Psoas muscle (tissue), 8 donors: ENCODE data around the gene GMPS. TPM values are rescaled to one million over a fixed set of nuclear protein-coding genes. Genes with fewer than 3 reads are reported as not detected.

Source experiments
- ATAC-seq, 4 donors: fragments of 200-7000 bp; cut with Tn5 transposase; one replicate each; pipeline ENCODE4 v1.9.1; 2020; ENCODE audit warnings: moderate library complexity in 3 of 4, mild to moderate bottlenecking in 2 of 4
- DNase-seq, 2 donors: peaks; one replicate each; pipeline ENCODE4 v3.0.0-alpha.2; 2020
- H3K27ac ChIP-seq: fragments of 200-600 bp; one replicate; pipeline ENCODE4 v1.8.0; 2022
- H3K27me3 ChIP-seq, 3 donors: fragments of 200-600 bp in 1 of 3; one replicate each; pipeline versions ENCODE4 v1.6.1 to v1.8.0; 2013 to 2022; ENCODE audit warnings: low read length in 2 of 3, mild to moderate bottlenecking in 2 of 3, moderate library complexity in 1 of 3; ENCODE audit not compliant: insufficient read depth in 3 of 3
- H3K36me3 ChIP-seq, 2 donors: fragments of 200-600 bp in 1 of 2; one replicate each; pipeline versions ENCODE4 v1.6.1 to v1.8.0; 2013 to 2022; ENCODE audit warnings: low read depth in 1 of 2, mild to moderate bottlenecking in 1 of 2, moderate library complexity in 1 of 2; ENCODE audit not compliant: insufficient read depth in 1 of 2
- H3K4me1 ChIP-seq: fragments of 200-600 bp; one replicate; pipeline ENCODE4 v1.8.0; 2022
- H3K4me3 ChIP-seq: fragments of 200-600 bp; one replicate; pipeline ENCODE4 v1.8.0; 2022; ENCODE audit warnings: mild to moderate bottlenecking
- H3K9me3 ChIP-seq: fragments of 200-600 bp; one replicate; pipeline ENCODE4 v1.8.0; 2022
- CTCF ChIP-seq: fragments of 200-600 bp; IDR thresholded peaks from one replicate; pipeline ENCODE4 v1.8.0; 2022; ENCODE audit warnings: antibody characterized with exemption
- WGBS, 3 donors: extraction: QIAGEN DNeasy Blood & Tissue Kit; methylation state at CpG; one replicate each; pipeline versions ENCODE4 v1.1.6 to v1.1.7; 2013; 5-methylcytosine and 5-hydroxymethylcytosine counted together
- intact Hi-C, 2 donors: fragments of 100-400 bp; cut with DNase I; formaldehyde crosslinking; loops; one replicate each; pipeline versions ENCODE4 v1.11.0 to v1.14.2; 2022
- polyA plus RNA-seq, 3 donors: library from polyadenylated mRNA; stranded (reverse); fragments of 200-250 nt; gene quantifications; one replicate each; pipeline ENCODE4 v1.2.3, GENCODE V29; 2013
- total RNA-seq, 4 donors: library from RNA; stranded (reverse); fragmentation: NEBNext Ultra II Directional in 2 of 4; extraction: Animal tissue kit (Norgen Biotek cat#: 25700) in 2 of 4; gene quantifications; one replicate each; pipeline versions ENCODE4 v1.2.1 to v1.2.4, GENCODE V29; 2021 to 2023
- donor health status: healthy with polysubstance abuse.
- donor health status: DM: no; HTN: no; CAD: no; lungs with moderate emphysema.
- donor health status: Bipolar disorder and iron deficiency.
- donor health status: healthy.
- donor health status: DM: yes; HTN: yes; CAD: no.
- donor health status: DM: no; HTN: no; CAD: no.
- donor health status: DM: no; HTN: no; CAD: no.
- donor health status: DM: yes; HTN: yes; CAD: no.

Gene GMPS
- total and polyA plus RNA-seq, 7 donors: 20.8 to 31.3 (median 27.8) TPM

- H3K9me3 ChIP-seq: no peaks in the 10 kb centered on the region
- ATAC-seq: no peak
- no peak for TF ChIP-seq CTCF
- intact Hi-C loops: loop anchor here in 1 of 2 donors (5.0 kb wide), 1 partner anchor 66 kb away; the partner anchor contains the start of gene C3orf33
- DNase-seq: no peak
- H3K27me3 ChIP-seq: no peaks in the 10 kb centered on the region
- no peak overlapping the region for H3K4me3 ChIP-seq
- no peak overlapping the region for H3K27ac ChIP-seq
- H3K36me3 ChIP-seq: no peaks in the 10 kb centered on the region
- WGBS, 3 donors: 85 to 88% (median 86%) methylated on average over 8 of the region's 8 CpGs
- peaks cover 27% of the 10 kb centered on the region for H3K4me1 ChIP-seq
Observed at GRCh38 chr3:155872904-155873646, 2.6 kb downstream of the GMPS start.

DNA sequence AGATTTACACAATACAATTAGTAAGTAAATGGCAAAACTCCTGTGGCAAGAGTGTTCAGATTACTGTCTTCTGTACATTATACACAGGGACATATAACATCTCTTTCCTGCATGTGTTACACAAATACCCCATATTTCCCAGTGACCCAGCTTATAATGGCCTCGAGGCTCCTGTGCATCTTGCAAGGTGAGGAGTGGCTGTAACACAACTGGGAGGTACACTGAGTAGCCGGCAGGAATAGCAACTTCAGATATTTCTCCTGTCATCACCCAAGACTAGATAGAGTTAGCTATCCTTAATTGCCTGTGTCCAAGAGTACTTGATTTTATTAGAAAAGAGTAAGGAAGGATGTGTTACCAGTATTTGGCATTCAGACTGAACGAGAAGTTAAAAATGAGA is 5.6 kb downstream of the GMPS start:
- ATAC-seq (no peak), DNase-seq (no peak)
- no peaks in the 10 kb centered on the region for H3K27me3 ChIP-seq
- no peaks in the 10 kb centered on the region for H3K36me3 ChIP-seq
- H3K27ac ChIP-seq: no peak overlapping the region
- no peak for TF ChIP-seq CTCF
- WGBS, 3 donors: 49 to 62% (median 53%) methylated on average over 3 of the region's 3 CpGs
- H3K9me3 ChIP-seq: no peaks in the 10 kb centered on the region
- no peak overlapping the region for H3K4me3 ChIP-seq
- peaks cover 19% of the 10 kb centered on the region for H3K4me1 ChIP-seq
- intact Hi-C loops: no loop called here

DNA sequence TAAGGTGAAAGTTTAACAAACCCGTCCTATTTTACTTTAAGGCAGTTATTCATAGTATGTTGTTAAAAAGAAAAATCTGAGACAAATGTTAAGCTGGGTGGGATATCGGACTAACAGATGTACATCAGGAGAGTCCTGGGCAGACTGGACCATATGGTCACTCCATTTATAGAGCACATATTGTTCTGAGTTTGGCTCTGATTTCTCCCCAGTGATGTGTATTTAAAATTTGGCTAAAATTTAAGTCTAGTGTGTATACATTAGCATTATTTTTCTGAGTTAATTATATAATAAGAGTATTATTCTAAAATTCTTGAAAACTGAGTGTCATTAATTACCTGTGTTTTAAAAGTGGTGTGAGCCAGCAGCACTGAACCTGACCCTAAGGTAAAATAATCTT is 6.1 kb downstream of the GMPS start:
- 64 to 78% (median 77%) methylated on average over 2 of the region's 2 CpGs for WGBS, 3 donors
- Histone ChIP-seq H3K27me3 (no peaks in the 10 kb centered on the region), H3K4me1 (peaks cover 19% of the 10 kb centered on the region), H3K27ac (no peak overlapping the region), H3K4me3 (no peak overlapping the region), H3K9me3 (no peaks in the 10 kb centered on the region), H3K36me3 (no peaks in the 10 kb centered on the region)
- TF ChIP-seq CTCF: no peak
- DNase-seq (no peak), ATAC-seq (no peak)
- intact Hi-C loops: no loop called here

DNA sequence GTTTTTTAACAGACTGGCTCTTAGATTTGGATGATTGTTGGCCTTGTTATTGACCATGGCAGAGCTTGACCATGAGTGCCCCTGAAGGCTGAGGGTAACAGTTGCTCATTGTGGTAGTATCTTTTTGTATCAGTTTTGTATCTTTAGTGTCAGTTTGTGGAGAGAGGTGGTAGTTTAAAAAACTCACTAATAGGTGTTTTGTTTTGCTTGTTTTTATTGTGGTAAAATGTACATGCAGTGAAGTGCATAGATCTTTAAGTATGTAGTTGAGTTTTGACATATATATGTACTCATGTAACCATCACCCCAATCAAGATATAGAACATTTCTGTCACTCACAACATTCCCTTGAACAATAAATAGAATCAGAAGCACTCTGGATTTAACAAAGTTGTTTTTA is 9.8 kb downstream of the GMPS start:
- no peak for TF ChIP-seq CTCF
- Histone ChIP-seq H3K27me3 (no peaks in the 10 kb centered on the region), H3K4me3 (no peak overlapping the region), H3K36me3 (no peaks in the 10 kb centered on the region), H3K4me1 (peaks cover 8% of the 10 kb centered on the region), H3K27ac (no peak overlapping the region), H3K9me3 (no peaks in the 10 kb centered on the region)
- no peak for DNase-seq
- no peak for ATAC-seq
- intact Hi-C loops: no loop called here

DNA sequence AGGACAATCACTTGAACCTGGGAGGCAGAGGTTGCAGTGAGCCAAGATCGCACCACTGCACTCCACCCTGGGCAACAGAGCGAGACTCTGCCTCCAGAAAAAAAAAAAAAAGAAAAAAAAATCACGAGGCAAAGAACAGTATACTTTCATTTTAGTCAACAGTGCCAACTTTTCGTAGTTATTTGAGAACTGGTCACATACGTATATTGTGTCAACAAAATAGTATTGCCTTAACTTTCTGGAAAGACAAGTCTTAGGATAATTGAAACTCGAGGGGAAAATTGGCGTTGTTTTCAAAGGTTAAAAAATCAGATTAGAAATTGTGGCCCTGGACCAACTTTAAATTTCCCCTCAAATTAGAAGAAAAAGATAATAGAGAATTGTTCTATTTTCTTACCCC is 13.8 kb downstream of the GMPS start:
- no peak overlapping the region for H3K4me3 ChIP-seq
- ATAC-seq: no peak
- no peak for TF ChIP-seq CTCF
- WGBS, 3 donors: 80 to 91% (median 86%) methylated on average over 7 of the region's 7 CpGs
- intact Hi-C loops: no loop called here
- no peaks in the 10 kb centered on the region for H3K9me3 ChIP-seq
- no peaks in the 10 kb centered on the region for H3K36me3 ChIP-seq
- H3K4me1 ChIP-seq: peaks cover 1% of the 10 kb centered on the region
- no peaks in the 10 kb centered on the region for H3K27me3 ChIP-seq
- H3K27ac ChIP-seq: no peak overlapping the region
- DNase-seq: no peak
